GM12875 (cell line): ENCODE results near the gene PWWP2B.

Source experiments
- H3K4me3 ChIP-seq: one replicate; pipeline ENCODE4 v1.5.1; 2011; ENCODE audit warnings: low read depth, low read length, control low read depth
- TF ChIP-seq, protein P1 (sequence below): IDR thresholded peaks from 2 replicates; pipeline ENCODE4 v1.5.1; 2011; ENCODE audit warnings: low read depth, mild to moderate bottlenecking, control low read depth, inconsistent platforms, low read length, moderate library complexity, borderline replicate concordance; ENCODE audit not compliant: insufficient read depth

Gene PWWP2B

DNA sequence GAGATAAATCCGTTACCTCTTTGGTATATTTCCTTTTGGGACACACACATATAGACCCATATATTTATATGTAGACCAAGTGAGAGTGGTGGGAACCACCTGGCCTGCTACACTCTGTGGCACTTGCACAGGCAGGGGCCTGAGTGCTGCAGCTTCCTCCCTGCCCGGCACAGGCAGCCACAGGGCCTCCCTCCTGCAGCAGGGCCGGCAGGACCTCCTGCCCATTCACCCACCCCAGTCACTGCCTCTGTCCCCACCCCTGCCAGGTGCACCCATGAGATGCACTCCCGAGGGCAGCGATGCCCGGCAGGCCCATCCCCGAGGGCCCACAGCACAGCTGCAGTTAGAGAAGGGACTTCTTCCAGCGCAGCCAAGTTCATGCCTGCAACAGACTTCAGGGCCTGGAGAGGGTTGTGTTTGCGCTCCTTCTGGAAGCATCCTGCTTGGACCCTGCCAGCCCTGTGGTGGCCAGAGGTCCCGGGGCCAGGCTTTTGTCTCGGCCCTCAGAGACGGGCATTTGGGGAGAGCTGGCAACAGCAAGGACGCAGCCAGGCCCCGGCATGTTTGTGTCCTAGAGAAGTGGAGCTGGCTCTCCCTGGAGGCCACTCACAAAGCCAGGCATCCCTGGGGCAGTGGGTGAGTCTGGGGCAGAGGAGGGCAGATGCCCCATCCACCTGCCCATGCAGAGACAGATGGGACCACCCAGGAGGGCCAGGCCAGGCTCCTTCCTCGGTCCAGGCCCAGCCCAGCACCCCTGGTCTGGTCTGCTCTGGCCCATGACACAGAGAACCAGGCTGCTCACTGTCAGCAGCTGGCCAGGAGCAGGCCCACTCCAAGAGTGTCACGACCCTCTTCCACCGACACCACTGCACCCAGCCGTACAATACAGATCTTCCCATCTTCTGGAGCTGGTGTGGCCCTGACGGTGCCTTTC, 41.4 kb downstream of the PWWP2B start:
- H3K4me3 ChIP-seq = no peak overlapping the region
- TF ChIP-seq, protein P1, sequence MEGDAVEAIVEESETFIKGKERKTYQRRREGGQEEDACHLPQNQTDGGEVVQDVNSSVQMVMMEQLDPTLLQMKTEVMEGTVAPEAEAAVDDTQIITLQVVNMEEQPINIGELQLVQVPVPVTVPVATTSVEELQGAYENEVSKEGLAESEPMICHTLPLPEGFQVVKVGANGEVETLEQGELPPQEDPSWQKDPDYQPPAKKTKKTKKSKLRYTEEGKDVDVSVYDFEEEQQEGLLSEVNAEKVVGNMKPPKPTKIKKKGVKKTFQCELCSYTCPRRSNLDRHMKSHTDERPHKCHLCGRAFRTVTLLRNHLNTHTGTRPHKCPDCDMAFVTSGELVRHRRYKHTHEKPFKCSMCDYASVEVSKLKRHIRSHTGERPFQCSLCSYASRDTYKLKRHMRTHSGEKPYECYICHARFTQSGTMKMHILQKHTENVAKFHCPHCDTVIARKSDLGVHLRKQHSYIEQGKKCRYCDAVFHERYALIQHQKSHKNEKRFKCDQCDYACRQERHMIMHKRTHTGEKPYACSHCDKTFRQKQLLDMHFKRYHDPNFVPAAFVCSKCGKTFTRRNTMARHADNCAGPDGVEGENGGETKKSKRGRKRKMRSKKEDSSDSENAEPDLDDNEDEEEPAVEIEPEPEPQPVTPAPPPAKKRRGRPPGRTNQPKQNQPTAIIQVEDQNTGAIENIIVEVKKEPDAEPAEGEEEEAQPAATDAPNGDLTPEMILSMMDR = no peak

- no peak overlapping the region for H3K4me3 ChIP-seq
- TF ChIP-seq, protein P1 = no peak
These were observed 42.0 kb downstream of the PWWP2B start for GRCh38 chr10:132439025-132439388.

DNA sequence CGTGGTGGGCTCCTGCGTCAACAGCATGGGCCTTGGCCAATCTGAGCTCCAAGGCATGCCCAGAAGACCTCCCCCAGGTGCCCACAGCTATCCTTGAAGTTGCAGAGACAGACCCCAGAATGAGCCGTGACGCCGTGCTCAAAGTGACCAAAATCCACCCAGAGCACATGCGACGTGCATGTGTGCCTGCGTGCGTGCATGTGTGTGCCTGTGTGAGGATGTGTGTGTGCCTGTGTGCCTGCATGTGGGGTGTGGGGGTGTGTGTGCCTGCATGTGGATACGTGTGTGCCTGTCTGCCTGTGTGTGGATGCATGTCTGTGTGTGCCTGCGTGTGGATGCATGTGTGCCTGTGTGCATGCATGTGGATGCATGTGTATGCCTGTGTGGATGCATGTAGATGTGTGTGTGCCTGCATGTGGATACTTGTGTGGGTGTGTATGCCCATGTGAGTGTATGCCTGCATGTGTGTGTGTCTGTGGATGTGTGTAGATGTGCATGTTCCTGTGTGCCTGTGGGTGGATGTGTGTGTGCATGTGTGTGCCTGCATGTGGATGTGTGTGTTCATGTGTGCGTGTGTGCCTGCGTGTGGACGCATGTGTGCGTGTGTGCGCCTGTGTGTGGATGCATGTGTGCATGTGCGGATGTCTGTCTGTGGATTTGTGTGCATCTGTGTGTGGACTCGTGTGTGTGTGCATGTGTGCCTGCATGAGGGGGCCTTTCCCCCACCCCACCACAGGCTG, 42.6 kb downstream of the PWWP2B start:
- H3K4me3 ChIP-seq = no peak overlapping the region
- TF ChIP-seq, protein P1 = no peak

DNA sequence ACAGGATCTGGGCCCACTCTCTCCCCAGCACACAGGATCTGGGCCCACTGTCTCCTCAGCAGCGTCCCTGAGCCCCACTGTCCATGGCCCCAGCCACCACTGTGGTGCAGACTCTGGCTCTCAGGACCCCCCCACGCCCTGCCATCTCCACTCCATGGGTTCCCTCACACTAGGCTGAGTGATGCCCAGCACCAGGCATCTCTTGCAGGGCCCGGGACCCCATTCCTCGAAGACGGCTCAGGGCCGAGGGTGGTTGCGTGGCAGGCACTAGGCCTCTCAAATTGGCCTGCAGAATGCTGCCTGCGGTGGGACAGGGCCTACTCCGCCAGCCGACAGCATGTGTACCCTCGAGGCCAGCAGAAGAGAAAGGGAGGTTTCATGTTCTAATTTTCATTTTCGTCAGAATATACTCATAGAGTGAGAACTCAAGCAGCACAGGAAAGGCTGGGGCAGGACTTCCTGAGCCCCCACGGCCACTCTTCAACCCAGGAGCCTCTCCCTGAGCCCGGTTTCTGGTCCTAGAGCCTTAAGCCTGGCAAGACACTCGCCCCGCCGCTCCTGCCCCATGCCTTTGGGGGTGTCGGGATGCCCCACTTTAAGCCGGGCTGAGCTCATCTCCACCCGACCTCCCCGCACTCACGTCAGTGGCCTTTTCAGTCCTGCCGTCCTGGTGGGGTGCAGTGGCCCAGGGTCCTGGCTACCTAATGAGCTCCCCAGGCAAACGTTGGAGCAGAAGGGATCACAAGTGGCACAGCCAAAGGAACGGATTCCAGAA, 44.0 kb downstream of the PWWP2B start:
- no peak overlapping the region for H3K4me3 ChIP-seq
- TF ChIP-seq, protein P1 = no peak

- TF ChIP-seq, protein P1 = no peak
- no peak overlapping the region for H3K4me3 ChIP-seq
These were observed 45.0 kb downstream of the PWWP2B start for GRCh38 chr10:132441818-132442524.

DNA sequence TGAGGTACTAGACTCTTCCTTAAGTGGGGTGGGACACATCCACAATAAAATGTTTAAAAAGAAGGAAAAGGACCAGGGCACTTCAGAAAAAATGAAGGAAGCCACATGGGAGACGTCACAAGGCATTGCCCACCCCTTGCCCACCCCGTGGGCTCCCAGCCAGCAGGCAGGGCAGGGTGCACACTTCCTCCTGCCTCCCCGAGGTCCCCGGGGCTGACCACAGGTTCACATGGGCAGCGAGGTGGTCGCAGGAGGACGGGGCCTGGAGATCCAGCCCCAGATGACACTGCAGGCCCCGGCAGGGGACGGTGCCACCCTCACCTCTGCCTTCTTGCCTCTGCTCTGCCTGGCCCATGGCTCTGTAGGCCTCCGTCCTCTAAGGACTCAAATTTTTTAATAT, 45.6 kb downstream of the PWWP2B start:
- TF ChIP-seq, protein P1 = no peak
- H3K4me3 ChIP-seq = no peak overlapping the region
